GM12878 (cell line): ENCODE measurements around the gene IMMT. TPM values are rescaled to one million over a fixed set of nuclear protein-coding genes. Genes with fewer than 3 reads are reported as not detected.

Experiments used
- ATAC-seq: fragments of 200-7000 bp; cut with Tn5 transposase; 3 replicates; pipeline ENCODE4 v1.9.1; 2020; ENCODE audit warnings: mild to moderate bottlenecking, moderate library complexity
- BruUV-seq: library from RNA; stranded (reverse); fragments of 400-500 nt; replicated peaks from 2 replicates; lab custom pipeline; 2021; lab: Mats Ljungman, UMichigan
- CTCF ChIA-PET: fragments of 300-600 bp; sonication (Branson Sonifier 250); formaldehyde crosslinking; extraction: SDS; loops from one replicate; lab custom pipeline; 2021; ENCODE audit warnings: inconsistent platforms; lab: Yijun Ruan, JAX
- POLR2A ChIA-PET: fragments of 350-600 bp; formaldehyde crosslinking; extraction: SDS; loops from one replicate; lab custom pipeline; 2021; ENCODE audit warnings: inconsistent platforms; lab: Charles Lee
- RAD21 ChIA-PET: fragments of 300-600 bp; sonication (Branson Sonifier 250); formaldehyde crosslinking; loops from one replicate; lab custom pipeline; 2023; ENCODE audit warnings: antibody characterized with exemption; ENCODE audit not compliant: unreplicated experiment; lab: Charles Lee
- SMC1A ChIA-PET: fragments of 300-600 bp; sonication (Branson Sonifier 250); formaldehyde crosslinking; loops from one replicate; lab custom pipeline; 2023; ENCODE audit not compliant: unreplicated experiment, uncharacterized antibody; lab: Charles Lee
- DNase-seq: peaks from one replicate; pipeline ENCODE4 v3.0.0-alpha.2; 2011; ENCODE audit warnings: low read depth, low spot score
- FAIRE-seq: peaks from 3 replicates; lab custom pipeline; 2011; peaks lifted over from hg19 to GRCh38; lab: Jason Lieb, UNC
- H2AFZ ChIP-seq: 2 replicates; pipeline ENCODE4 v1.6.0; 2011; ENCODE audit warnings: low read depth, low read length, control low read depth; ENCODE audit not compliant: control insufficient read depth
- H3K27ac ChIP-seq: 2 replicates; pipeline ENCODE4 v1.5.1; 2011; ENCODE audit warnings: control low read depth; ENCODE audit not compliant: control insufficient read depth, insufficient read depth
- H3K27me3 ChIP-seq, 2 experiments: replicated peaks in 1 of 2; 2 replicates each; pipeline versions ENCODE4 v1.6.0 to v1.6.1; 2011; ENCODE audit warnings: low read length in 1 of 2; ENCODE audit not compliant: control insufficient read depth in 2 of 2, insufficient read depth in 2 of 2
- H3K36me3 ChIP-seq, 2 experiments: 2 replicates each; pipeline ENCODE4 v1.5.1; 2011; ENCODE audit warnings: low read length in 1 of 2; ENCODE audit not compliant: control insufficient read depth in 2 of 2, insufficient read depth in 2 of 2
- H3K4me1 ChIP-seq: 2 replicates; pipeline ENCODE4 v1.6.1; 2011; ENCODE audit warnings: mild to moderate bottlenecking, low read length, moderate library complexity, mixed read lengths; ENCODE audit not compliant: control insufficient read depth, insufficient read depth
- H3K4me2 ChIP-seq: 2 replicates; pipeline ENCODE4 v1.6.0; 2011; ENCODE audit warnings: control low read depth; ENCODE audit not compliant: control insufficient read depth, insufficient read depth
- H3K4me3 ChIP-seq: fragments of 200-600 bp; sonication (generic); 2 replicates; pipeline ENCODE4 v1.5.1; 2016
- H3K79me2 ChIP-seq: 2 replicates; pipeline ENCODE4 v1.6.0; 2011; ENCODE audit warnings: low read length; ENCODE audit not compliant: control insufficient read depth, insufficient read depth
- H3K9ac ChIP-seq: 2 replicates; pipeline ENCODE4 v1.8.0; 2011; ENCODE audit warnings: low read length, control low read depth, mixed read lengths; ENCODE audit not compliant: control insufficient read depth, insufficient read depth
- H3K9me3 ChIP-seq: replicated peaks from 3 replicates; pipeline ENCODE4 v1.5.1; 2011; ENCODE audit warnings: mild to moderate bottlenecking, low read length; ENCODE audit not compliant: control insufficient read depth, insufficient read depth
- H4K20me1 ChIP-seq: 2 replicates; pipeline ENCODE4 v1.6.0; 2011; ENCODE audit not compliant: control insufficient read depth, insufficient read depth
- NFIC ChIP-seq: IDR thresholded peaks from 2 replicates; pipeline ENCODE4 v1.6.1; 2012; ENCODE audit warnings: low read depth, mild to moderate bottlenecking, inconsistent platforms, low read length, moderate library complexity
- SP1 ChIP-seq: IDR thresholded peaks from one replicate; pipeline ENCODE4 v1.6.1; 2011; ENCODE audit warnings: low read depth, low read length
- WGBS: methylation state at CpG from one replicate; pipeline ENCODE4 v1.1.6; 2016; ENCODE audit warnings: low lambda C conversion rate; ENCODE audit not compliant: insufficient replicate concordance, insufficient coverage; ENCODE audit errors: missing lambda C conversion rate; 5-methylcytosine and 5-hydroxymethylcytosine counted together
- in situ Hi-C: fragments of 300-500 bp; cut with MboI; formaldehyde crosslinking; loops from 9 replicates; pipeline ENCODE4 v1.14.3; 2018; ENCODE audit warnings: mixed read lengths
- intact Hi-C: fragments of 100-400 bp; cut with micrococcal nuclease; formaldehyde crosslinking; loops from one replicate; pipeline ENCODE4 v1.14.2; 2022; ENCODE audit not compliant: unreplicated experiment
- polyA plus RNA-seq, 11 experiments: library from polyadenylated mRNA; depleted of rRNA in 4 of 11; unstranded in 6 of 11; stranded (reverse) in 5 of 11; fragments of >200 nt; fragmentation: Nextera tagmentation in 4 of 11; fragmentation: Illumina TruSeq in 1 of 11; extraction: Ambion mirVana in 4 of 11; extraction: Trizol in 1 of 11; gene quantifications; 1 replicate in 1 of 11; 2 replicates in 10 of 11; pipeline versions ENCODE4 v1.2.1 to v1.2.3, GENCODE V29; 2011 to 2016; ENCODE audit warnings: inconsistent platforms in 2 of 11, missing spikeins in 2 of 11, low read depth in 1 of 11
- total RNA-seq, 4 experiments: library from RNA; depleted of rRNA in 3 of 4; stranded (reverse); fragments of >200 nt in 3 of 4; fragmentation: Illumina TruSeq in 1 of 4; extraction: Trizol in 1 of 4; gene quantifications; 2 replicates each; pipeline versions ENCODE4 v1.2.1 to v1.2.3, GENCODE V29; 2013 to 2021
- TF ChIP-seq, protein P1 (sequence below): fragments of 450-650 bp; IDR thresholded peaks from 2 replicates; pipeline ENCODE4 v1.6.1; 2016; ENCODE audit warnings: mild to moderate bottlenecking
- TF ChIP-seq, protein P2 (sequence below): fragments of 450-650 bp; IDR thresholded peaks from 2 replicates; pipeline ENCODE4 v1.6.1; 2016; ENCODE audit warnings: mild to moderate bottlenecking

The IMMT gene
- total and polyA plus RNA-seq, 10 of the 15 experiments (the other 5 are each of a cell fraction or from before 2014, with no cell fraction given), result 78.4 to 149 (median 98.7) TPM

DNA sequence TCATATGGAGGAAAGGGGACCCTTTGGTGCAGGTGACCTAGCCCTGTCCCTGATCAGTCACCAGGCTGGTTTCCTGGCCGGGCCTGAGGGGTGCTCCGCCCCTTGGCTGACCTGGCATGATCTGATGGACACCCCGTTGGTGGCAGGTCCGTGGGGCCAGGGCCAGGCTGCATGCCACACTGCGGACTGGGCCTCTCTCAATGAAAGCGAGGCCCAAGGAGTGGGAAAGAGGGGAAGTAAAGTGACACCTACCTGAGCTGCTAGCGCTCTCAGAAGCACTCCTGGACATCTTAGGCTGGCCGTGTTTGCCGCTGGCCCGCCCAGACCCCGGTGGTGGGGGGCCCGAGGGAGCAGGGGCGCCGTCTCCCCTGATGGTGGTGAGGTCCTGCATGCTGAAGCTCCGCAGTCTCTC is 37.1 kb upstream of the IMMT start:
- H3K4me1 ChIP-seq, result peaks cover 12% of the 10 kb centered on the region
- no peak for DNase-seq
- no peak overlapping the region for H3K4me3 ChIP-seq
- H3K36me3 ChIP-seq, result no peaks in the 10 kb centered on the region
- H3K4me2 ChIP-seq, result no peak overlapping the region
- POLR2A ChIA-PET, result interaction anchor here (0.8 kb wide), 1 partner anchor 60 kb away, joined by 3 read pairs; no protein-coding TSS in a partner anchor
- H3K27me3 ChIP-seq, result no peaks in the 10 kb centered on the region
- BruUV-seq, result no TSS peak
- RAD21 ChIA-PET, result interaction anchor here (0.6 to 1.6 kb wide), 3 partner anchors 11 to 17 kb away, joined by 3 read pairs; no protein-coding TSS in a partner anchor
- H4K20me1 ChIP-seq, result no peaks in the 10 kb centered on the region
- no peaks in the 10 kb centered on the region for H3K9me3 ChIP-seq
- no peak overlapping the region for H3K9ac ChIP-seq
- WGBS, result 69% methylated on average over 15 of the region's 15 CpGs
- no peaks in the 10 kb centered on the region for H3K79me2 ChIP-seq
- in situ Hi-C loops, result no loop called here
- no peak overlapping the region for H2AFZ ChIP-seq
- CTCF ChIA-PET, result no interaction called here
- TF ChIP-seq, protein P1, sequence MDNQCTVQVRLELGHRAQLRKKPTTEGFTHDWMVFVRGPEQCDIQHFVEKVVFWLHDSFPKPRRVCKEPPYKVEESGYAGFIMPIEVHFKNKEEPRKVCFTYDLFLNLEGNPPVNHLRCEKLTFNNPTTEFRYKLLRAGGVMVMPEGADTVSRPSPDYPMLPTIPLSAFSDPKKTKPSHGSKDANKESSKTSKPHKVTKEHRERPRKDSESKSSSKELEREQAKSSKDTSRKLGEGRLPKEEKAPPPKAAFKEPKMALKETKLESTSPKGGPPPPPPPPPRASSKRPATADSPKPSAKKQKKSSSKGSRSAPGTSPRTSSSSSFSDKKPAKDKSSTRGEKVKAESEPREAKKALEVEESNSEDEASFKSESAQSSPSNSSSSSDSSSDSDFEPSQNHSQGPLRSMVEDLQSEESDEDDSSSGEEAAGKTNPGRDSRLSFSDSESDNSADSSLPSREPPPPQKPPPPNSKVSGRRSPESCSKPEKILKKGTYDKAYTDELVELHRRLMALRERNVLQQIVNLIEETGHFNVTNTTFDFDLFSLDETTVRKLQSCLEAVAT, result no peak
- no peak for TF ChIP-seq SP1
- no peak for TF ChIP-seq NFIC
- TF ChIP-seq, protein P2, sequence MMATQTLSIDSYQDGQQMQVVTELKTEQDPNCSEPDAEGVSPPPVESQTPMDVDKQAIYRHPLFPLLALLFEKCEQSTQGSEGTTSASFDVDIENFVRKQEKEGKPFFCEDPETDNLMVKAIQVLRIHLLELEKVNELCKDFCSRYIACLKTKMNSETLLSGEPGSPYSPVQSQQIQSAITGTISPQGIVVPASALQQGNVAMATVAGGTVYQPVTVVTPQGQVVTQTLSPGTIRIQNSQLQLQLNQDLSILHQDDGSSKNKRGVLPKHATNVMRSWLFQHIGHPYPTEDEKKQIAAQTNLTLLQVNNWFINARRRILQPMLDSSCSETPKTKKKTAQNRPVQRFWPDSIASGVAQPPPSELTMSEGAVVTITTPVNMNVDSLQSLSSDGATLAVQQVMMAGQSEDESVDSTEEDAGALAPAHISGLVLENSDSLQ, result no peak
- TF ChIP-seq, all 136 proteins: peak for 0
- no peak for FAIRE-seq
- SMC1A ChIA-PET, result interaction anchor here (0.9 to 1.0 kb wide), 2 partner anchors 20 to 133 kb away, joined by 3 read pairs; no protein-coding TSS in a partner anchor
- no peak overlapping the region for H3K27ac ChIP-seq
- no peak for ATAC-seq
- intact Hi-C loops, result no loop called here
